HEK293 (cell line): Measurements from ENCODE around the gene ISL1.
A peak's percentile ranks its signal among the peaks of the same experiment; 100 is the strongest.

Experiments used
- GLIS1 ChIP-seq: fragments of 450-650 bp; formaldehyde crosslinking; IDR thresholded peaks from 2 replicates; pipeline ENCODE4 v1.5.1; 2016; ENCODE audit warnings: missing biosample characterization, missing genetic modification characterization
- HOXA7 ChIP-seq: sonication (generic); formaldehyde crosslinking; IDR thresholded peaks from 2 replicates; pipeline ENCODE4 v1.8.1; 2022; ENCODE audit warnings: missing genetic modification reagents, borderline replicate concordance
- IKZF3 ChIP-seq: fragments of 450-650 bp; IDR thresholded peaks from 2 replicates; pipeline ENCODE4 v1.5.0; 2018; ENCODE audit warnings: missing biosample characterization, mild to moderate bottlenecking, missing genetic modification characterization, moderate library complexity
- OSR2 ChIP-seq: fragments of 450-650 bp; formaldehyde crosslinking; IDR thresholded peaks from 2 replicates; pipeline ENCODE4 v1.5.1; 2016; ENCODE audit warnings: missing biosample characterization, missing genetic modification characterization
- REST ChIP-seq: fragments of 450-650 bp; formaldehyde crosslinking; IDR thresholded peaks from 2 replicates; pipeline ENCODE4 v1.5.1; 2016; ENCODE audit warnings: missing biosample characterization, missing genetic modification characterization
- TCF7L2 ChIP-seq: IDR thresholded peaks from 2 replicates; pipeline ENCODE4 v1.6.1; 2011; ENCODE audit warnings: low read depth, mild to moderate bottlenecking, inconsistent platforms, low read length, moderate library complexity, borderline replicate concordance
- TSHZ1 ChIP-seq: fragments of 450-650 bp; formaldehyde crosslinking; IDR thresholded peaks from 2 replicates; pipeline ENCODE4 v1.5.1; 2016; ENCODE audit warnings: missing biosample characterization, missing genetic modification characterization, borderline replicate concordance
- YY1 ChIP-seq: fragments of 450-650 bp; formaldehyde crosslinking; IDR thresholded peaks from 2 replicates; pipeline ENCODE4 v1.5.1; 2018; ENCODE audit warnings: missing biosample characterization, missing genetic modification characterization
- ZBTB20 ChIP-seq: fragments of 450-650 bp; formaldehyde crosslinking; IDR thresholded peaks from 2 replicates; pipeline ENCODE4 v1.5.1; 2016; ENCODE audit warnings: missing biosample characterization, missing genetic modification characterization
- ZBTB26 ChIP-seq: fragments of 450-650 bp; formaldehyde crosslinking; optimal IDR thresholded peaks from 2 replicates; pipeline ENCODE3; 2016; ENCODE audit warnings: missing biosample characterization, mild to moderate bottlenecking, missing genetic modification characterization
- ZIC2 ChIP-seq: fragments of 450-650 bp; formaldehyde crosslinking; IDR thresholded peaks from 2 replicates; pipeline ENCODE4 v1.5.1; 2016; ENCODE audit warnings: missing biosample characterization, missing genetic modification characterization
- ZNF121 ChIP-seq: fragments of 450-650 bp; formaldehyde crosslinking; IDR thresholded peaks from 2 replicates; pipeline ENCODE4 v1.5.1; 2016; ENCODE audit warnings: missing biosample characterization, missing genetic modification characterization
- ZNF140 ChIP-seq: fragments of 450-650 bp; formaldehyde crosslinking; IDR thresholded peaks from 2 replicates; pipeline ENCODE4 v1.5.1; 2016; ENCODE audit warnings: missing biosample characterization, missing genetic modification characterization
- ZNF335 ChIP-seq: fragments of 450-650 bp; formaldehyde crosslinking; conservative IDR thresholded peaks from 2 replicates; pipeline ENCODE4 v1.5.1; 2016; ENCODE audit warnings: missing biosample characterization, missing genetic modification characterization
- ZNF341 ChIP-seq: fragments of 450-650 bp; formaldehyde crosslinking; IDR thresholded peaks from 2 replicates; pipeline ENCODE4; 2016; ENCODE audit warnings: low read depth, missing biosample characterization, missing genetic modification characterization
- ZNF426 ChIP-seq: fragments of 450-650 bp; formaldehyde crosslinking; IDR thresholded peaks from 2 replicates; pipeline ENCODE4 v1.5.1; 2017; ENCODE audit warnings: missing biosample characterization, missing genetic modification characterization, mild to moderate bottlenecking, inconsistent platforms, moderate library complexity
- ZNF449 ChIP-seq: fragments of 450-650 bp; formaldehyde crosslinking; IDR thresholded peaks from 2 replicates; pipeline ENCODE4 v1.5.1; 2017; ENCODE audit warnings: missing biosample characterization, mild to moderate bottlenecking, missing genetic modification characterization, moderate library complexity
- ZNF518A ChIP-seq: fragments of 450-650 bp; formaldehyde crosslinking; conservative IDR thresholded peaks from 2 replicates; pipeline ENCODE4 v1.5.1; 2016; ENCODE audit warnings: low read depth, missing biosample characterization, missing genetic modification characterization
- ZNF600 ChIP-seq: fragments of 450-650 bp; formaldehyde crosslinking; IDR thresholded peaks from 2 replicates; pipeline ENCODE4 v1.5.1; 2016; ENCODE audit warnings: missing biosample characterization, missing genetic modification characterization
- ZNF704 ChIP-seq: fragments of 450-650 bp; formaldehyde crosslinking; IDR thresholded peaks from 2 replicates; pipeline ENCODE4 v1.5.1; 2016; ENCODE audit warnings: missing biosample characterization, missing genetic modification characterization
- ZNF785 ChIP-seq: fragments of 450-650 bp; formaldehyde crosslinking; IDR thresholded peaks from 2 replicates; pipeline ENCODE4 v1.5.1; 2016; ENCODE audit warnings: missing biosample characterization, missing genetic modification characterization
- ZNF837 ChIP-seq: fragments of 450-650 bp; formaldehyde crosslinking; IDR thresholded peaks from 2 replicates; pipeline ENCODE4 v1.5.1; 2016; ENCODE audit warnings: missing biosample characterization, missing genetic modification characterization

ISL1 gene

GRCh38 chr5:51383131-51384121 lies at the start of gene ISL1 (continued):
- no peak for TF ChIP-seq REST (tag by site-specific recombination)
- no peak for TF ChIP-seq ZBTB20
- peak; percentile 78 for TF ChIP-seq ZBTB26 (tag by site-specific recombination)
- TF ChIP-seq ZNF449 (tag by site-specific recombination): 0 out of 2 replicates have a peak, but pooled peaks have one; percentile 9
- TF ChIP-seq ZNF837 (tag by site-specific recombination): no peak
- TF ChIP-seq GLIS1 (tag by site-specific recombination): no peak
- no peak for TF ChIP-seq ZIC2 (tag by site-specific recombination)
- TF ChIP-seq HOXA7: no peak
- no peak for TF ChIP-seq ZNF121
- TF ChIP-seq IKZF3: no peak
- no peak for TF ChIP-seq ZNF426
- no peak for TF ChIP-seq OSR2 (tag by site-specific recombination)
- TF ChIP-seq TSHZ1 (tag by site-specific recombination): no peak
- peak; percentile 30; the same call in 1 of the 2 replicates for TF ChIP-seq ZNF518A (tag by site-specific recombination)
- no peak for TF ChIP-seq ZNF785 (tag by site-specific recombination)
- peak; percentile 42; the same call in 1 of the 2 replicates for TF ChIP-seq YY1 (tag by site-specific recombination)
- TF ChIP-seq TCF7L2: 0 out of 2 replicates have a peak, but pooled peaks have one; percentile 16
- TF ChIP-seq ZNF704: no peak
- peak; percentile 69; the same call in 1 of the 2 replicates for TF ChIP-seq ZNF600 (tag by site-specific recombination)
- no peak for TF ChIP-seq ZNF140 (tag by site-specific recombination)
- 0 out of 2 replicates have a peak, but pooled peaks have one; percentile 30 for TF ChIP-seq ZNF341 (tag by site-specific recombination)
- TF ChIP-seq ZNF335 (tag by site-specific recombination): peak; percentile 85
